Caco-2 (cell line): ENCODE data around the gene FOXG1. TPM values are rescaled to one million over a fixed set of nuclear protein-coding genes. Genes with fewer than 3 reads are reported as not detected.

ENCODE experiments used
- BruUV-seq: library from RNA; stranded (reverse); fragments of 400-500 nt; replicated peaks from 2 replicates; lab custom pipeline; 2021; lab: Mats Ljungman, UMichigan
- CTCF ChIA-PET: fragments of 300-600 bp; sonication (Branson Sonifier 250); formaldehyde crosslinking; loops from one replicate; lab custom pipeline; 2022; ENCODE audit warnings: antibody characterized with exemption; lab: Charles Lee
- POLR2A ChIA-PET: fragments of 300-600 bp; sonication (Branson Sonifier 250); formaldehyde crosslinking; loops from one replicate; lab custom pipeline; 2022; ENCODE audit warnings: antibody characterized with exemption; lab: Charles Lee
- DNase-seq, 2 experiments: peaks; one replicate each; pipeline versions ENCODE4 v3.0.0 to v3.0.0-alpha.2; 2020 to 2022
- H3K27me3 ChIP-seq: replicated peaks from 2 replicates; pipeline ENCODE4 v1.6.0; 2011; ENCODE audit warnings: low read length; ENCODE audit not compliant: control insufficient read depth, insufficient read depth
- H3K36me3 ChIP-seq: 2 replicates; pipeline ENCODE4 v1.5.1; 2011; ENCODE audit warnings: low read length; ENCODE audit not compliant: control insufficient read depth, insufficient read depth
- H3K4me1 ChIP-seq: fragments of 250-450 bp; sonication (Bioruptor Pico); 2 replicates; pipeline ENCODE4 v1.5.1; 2020; ENCODE audit warnings: mild to moderate bottlenecking
- H3K4me3 ChIP-seq: 2 replicates; pipeline ENCODE4 v1.5.1; 2011; ENCODE audit warnings: low read depth, mild to moderate bottlenecking, control low read depth, low read length
- H3K9me3 ChIP-seq: fragments of 250-450 bp; sonication (Bioruptor Pico); 2 replicates; pipeline ENCODE4 v1.5.1; 2020; ENCODE audit warnings: mild to moderate bottlenecking, moderate library complexity
- H3K27ac Mint-ChIP-seq: one replicate; pipeline ENCODE4 v1.8.0; 2022; ENCODE audit warnings: mixed read lengths; ENCODE audit not compliant: unreplicated experiment
- H3K27me3 Mint-ChIP-seq: one replicate; pipeline ENCODE4 v1.8.0; 2022; ENCODE audit warnings: mixed read lengths; ENCODE audit not compliant: insufficient read depth, unreplicated experiment
- H3K36me3 Mint-ChIP-seq: one replicate; pipeline ENCODE4 v1.8.0; 2022; ENCODE audit warnings: mild to moderate bottlenecking, mixed read lengths; ENCODE audit not compliant: insufficient read depth, unreplicated experiment
- H3K4me1 Mint-ChIP-seq: one replicate; pipeline ENCODE4 v1.8.0; 2022; ENCODE audit warnings: low read depth, mixed read lengths; ENCODE audit not compliant: unreplicated experiment
- H3K4me3 Mint-ChIP-seq: one replicate; pipeline ENCODE4 v1.8.0; 2022; ENCODE audit warnings: mild to moderate bottlenecking, moderate library complexity, mixed read lengths; ENCODE audit not compliant: unreplicated experiment
- H3K9me3 Mint-ChIP-seq: one replicate; pipeline ENCODE4 v1.8.0; 2022; ENCODE audit warnings: mixed read lengths; ENCODE audit not compliant: unreplicated experiment
- intact Hi-C: fragments of 100-400 bp; cut with micrococcal nuclease; formaldehyde crosslinking; loops from one replicate; pipeline ENCODE4 v1.10.0; 2022; ENCODE audit not compliant: unreplicated experiment
- total RNA-seq: library from RNA; stranded (reverse); gene quantifications from 2 replicates; pipeline ENCODE4 v1.2.3, GENCODE V29; 2022
- TF ChIP-seq, protein P1 (sequence below), 2 experiments: fragments of 200-600 bp in 1 of 2; IDR thresholded peaks; 1 replicate in 1 of 2; 2 replicates in 1 of 2; pipeline versions ENCODE4 v1.5.1 to v1.8.0; 2011 to 2022; ENCODE audit warnings: antibody characterized with exemption in 1 of 2, control low read depth in 1 of 2, inconsistent platforms in 1 of 2, low read depth in 1 of 2, low read length in 1 of 2, mild to moderate bottlenecking in 1 of 2, moderate library complexity in 1 of 2; ENCODE audit not compliant: insufficient read depth in 1 of 2, severe bottlenecking in 1 of 2, unreplicated experiment in 1 of 2

Gene FOXG1
- total RNA-seq, 1 experiment from 2014 or later: not detected

DNA sequence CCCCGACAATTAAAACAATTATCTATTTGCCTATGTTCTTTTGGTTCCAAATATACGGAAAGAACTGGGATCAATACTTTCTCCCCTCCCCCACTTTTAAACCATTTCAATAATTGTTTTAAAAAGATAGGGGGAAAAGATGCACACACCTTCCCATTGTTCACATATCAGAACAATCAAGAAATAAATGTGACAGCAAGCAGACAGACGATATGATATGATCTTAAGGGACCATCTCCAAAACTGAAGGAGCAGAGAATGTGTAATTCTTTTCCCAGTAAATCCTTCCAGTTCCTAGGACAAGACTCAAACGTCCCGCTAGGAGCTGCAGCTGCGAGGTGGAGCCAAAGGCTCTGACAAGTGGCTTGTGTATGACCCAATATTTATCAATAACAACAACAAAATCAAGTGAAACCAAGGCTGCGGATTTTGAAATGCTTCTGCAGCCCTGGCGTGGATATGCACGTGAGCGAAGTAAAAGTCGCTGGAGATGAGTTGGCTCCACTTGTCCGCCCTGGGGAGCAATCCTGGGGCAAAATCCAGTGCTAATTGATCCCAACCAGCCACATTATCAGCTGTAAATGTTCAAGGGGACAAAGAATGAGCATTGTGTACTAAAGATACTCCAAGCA is 8.2 kb upstream of the FOXG1 start:
- no peak for DNase-seq
- Mint-ChIP-seq H3K4me3 (no peak overlapping the region), H3K27me3 (peaks cover 22% of the 10 kb centered on the region), H3K9me3 (no peaks in the 10 kb centered on the region), H3K27ac (no peak overlapping the region), H3K36me3 (no peaks in the 10 kb centered on the region), H3K4me1 (no peaks in the 10 kb centered on the region)
- no peaks in the 10 kb centered on the region for H3K9me3 ChIP-seq
- POLR2A ChIA-PET: no interaction called here
- CTCF ChIA-PET: no interaction called here
- TF ChIP-seq, protein P1, sequence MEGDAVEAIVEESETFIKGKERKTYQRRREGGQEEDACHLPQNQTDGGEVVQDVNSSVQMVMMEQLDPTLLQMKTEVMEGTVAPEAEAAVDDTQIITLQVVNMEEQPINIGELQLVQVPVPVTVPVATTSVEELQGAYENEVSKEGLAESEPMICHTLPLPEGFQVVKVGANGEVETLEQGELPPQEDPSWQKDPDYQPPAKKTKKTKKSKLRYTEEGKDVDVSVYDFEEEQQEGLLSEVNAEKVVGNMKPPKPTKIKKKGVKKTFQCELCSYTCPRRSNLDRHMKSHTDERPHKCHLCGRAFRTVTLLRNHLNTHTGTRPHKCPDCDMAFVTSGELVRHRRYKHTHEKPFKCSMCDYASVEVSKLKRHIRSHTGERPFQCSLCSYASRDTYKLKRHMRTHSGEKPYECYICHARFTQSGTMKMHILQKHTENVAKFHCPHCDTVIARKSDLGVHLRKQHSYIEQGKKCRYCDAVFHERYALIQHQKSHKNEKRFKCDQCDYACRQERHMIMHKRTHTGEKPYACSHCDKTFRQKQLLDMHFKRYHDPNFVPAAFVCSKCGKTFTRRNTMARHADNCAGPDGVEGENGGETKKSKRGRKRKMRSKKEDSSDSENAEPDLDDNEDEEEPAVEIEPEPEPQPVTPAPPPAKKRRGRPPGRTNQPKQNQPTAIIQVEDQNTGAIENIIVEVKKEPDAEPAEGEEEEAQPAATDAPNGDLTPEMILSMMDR (IDR thresholded peaks at IDR 0.05; ENCODE audit: insufficient read depth in 1 of 2, low read depth in 1 of 2, low read length in 1 of 2, severe bottlenecking in 1 of 2, unreplicated experiment in 1 of 2): no peak
- no peaks in the 10 kb centered on the region for H3K27me3 ChIP-seq
- BruUV-seq: no TSS peak
- H3K36me3 ChIP-seq: no peaks in the 10 kb centered on the region
- no peaks in the 10 kb centered on the region for H3K4me1 ChIP-seq
- intact Hi-C loops: loop anchor here (10.0 kb wide), 1 partner anchor 256 kb away; no protein-coding TSS in a partner anchor
- no peak overlapping the region for H3K4me3 ChIP-seq

DNA sequence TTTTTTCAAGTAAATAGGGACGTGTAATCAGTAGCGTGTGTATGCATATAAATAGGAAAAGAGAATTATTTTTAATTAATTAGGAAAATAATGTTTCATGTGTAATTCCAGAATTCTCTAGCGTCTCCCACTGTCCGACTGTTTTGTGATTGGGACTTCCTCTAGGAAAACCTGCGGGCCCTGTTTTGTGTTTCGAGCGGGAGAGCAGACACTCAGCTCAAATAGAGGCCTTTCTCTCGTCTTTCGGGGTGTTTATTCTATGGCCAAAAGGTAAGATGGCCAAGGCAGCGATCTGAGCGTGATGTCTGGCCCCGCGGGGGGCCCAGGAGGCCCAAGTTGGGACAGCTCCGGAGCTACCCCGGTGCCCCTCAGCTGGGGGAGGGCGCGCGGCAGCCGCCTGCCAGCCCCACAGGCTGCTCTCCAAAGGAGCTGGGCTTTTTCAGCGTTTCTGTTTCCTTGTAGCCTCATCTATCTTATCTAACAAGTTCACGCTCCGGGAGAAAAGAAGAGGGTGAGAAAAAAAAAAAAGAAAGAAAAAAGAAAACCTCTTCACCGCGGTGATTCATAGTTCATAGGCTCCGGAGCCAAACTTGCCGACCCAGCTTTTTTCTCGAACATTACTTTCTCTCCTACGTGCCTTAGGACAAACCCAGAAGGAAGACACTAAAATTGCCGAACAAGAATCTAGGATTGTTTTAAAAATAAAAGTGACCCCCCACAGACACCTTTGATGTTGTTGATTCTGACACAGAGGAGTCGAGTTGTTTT is 7.5 kb upstream of the FOXG1 start:
- Mint-ChIP-seq H3K36me3 (no peaks in the 10 kb centered on the region), H3K27me3 (peaks cover 23% of the 10 kb centered on the region), H3K4me3 (no peak overlapping the region), H3K4me1 (no peaks in the 10 kb centered on the region), H3K27ac (no peak overlapping the region), H3K9me3 (no peaks in the 10 kb centered on the region)
- H3K27me3 ChIP-seq: no peaks in the 10 kb centered on the region
- intact Hi-C loops: loop anchor here (10.0 kb wide), 1 partner anchor 256 kb away; no protein-coding TSS in a partner anchor
- no TSS peak for BruUV-seq
- no peak overlapping the region for H3K4me3 ChIP-seq
- no peaks in the 10 kb centered on the region for H3K9me3 ChIP-seq
- no peak for DNase-seq
- ChIA-PET POLR2A (no interaction called here), CTCF (no interaction called here)
- H3K4me1 ChIP-seq: no peaks in the 10 kb centered on the region
- H3K36me3 ChIP-seq: no peaks in the 10 kb centered on the region
- TF ChIP-seq, protein P1 (IDR thresholded peaks at IDR 0.05; ENCODE audit: insufficient read depth in 1 of 2, low read depth in 1 of 2, low read length in 1 of 2, severe bottlenecking in 1 of 2, unreplicated experiment in 1 of 2): no peak

DNA sequence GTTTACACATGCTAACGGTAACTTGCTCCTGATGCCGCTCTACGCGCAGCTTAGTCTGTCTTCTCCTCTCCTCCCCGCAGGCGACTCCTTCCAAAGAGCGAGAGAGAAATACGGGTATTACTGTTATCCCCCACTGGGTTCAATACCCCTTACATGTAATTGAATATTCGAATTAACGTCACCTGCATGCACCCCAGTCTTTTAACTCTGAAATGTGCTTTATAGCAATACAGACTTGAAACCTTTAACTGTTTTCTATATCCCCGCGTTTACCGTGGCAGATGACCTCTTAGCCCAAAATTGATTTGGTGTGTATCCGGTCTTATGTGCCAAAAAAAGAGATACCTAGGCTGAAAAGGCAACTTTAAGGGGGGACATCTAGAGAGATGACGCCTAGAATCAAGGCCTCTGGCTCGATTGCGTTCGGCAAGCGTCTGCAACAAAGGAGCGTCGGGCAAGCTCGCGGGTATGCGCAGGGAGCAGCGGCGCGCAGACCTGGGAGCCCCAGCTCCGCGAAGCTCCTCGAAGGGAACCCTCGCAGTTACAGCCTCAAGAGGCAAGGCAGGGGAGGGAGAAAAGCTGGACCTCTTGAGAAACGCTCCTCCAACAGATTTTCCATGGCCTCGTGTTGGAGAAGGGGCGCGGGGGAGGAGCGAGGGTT is 6.8 kb upstream of the FOXG1 start:
- Mint-ChIP-seq H3K36me3 (no peaks in the 10 kb centered on the region), H3K9me3 (no peaks in the 10 kb centered on the region), H3K4me3 (no peak overlapping the region), H3K4me1 (no peaks in the 10 kb centered on the region), H3K27ac (no peak overlapping the region), H3K27me3 (peaks cover 25% of the 10 kb centered on the region)
- Histone ChIP-seq H3K36me3 (no peaks in the 10 kb centered on the region), H3K27me3 (no peaks in the 10 kb centered on the region), H3K4me3 (no peak overlapping the region), H3K4me1 (no peaks in the 10 kb centered on the region), H3K9me3 (no peaks in the 10 kb centered on the region)
- ChIA-PET POLR2A (no interaction called here), CTCF (no interaction called here)
- no TSS peak for BruUV-seq
- no peak for DNase-seq
- intact Hi-C loops: loop anchor here (10.0 kb wide), 1 partner anchor 255 kb away; no protein-coding TSS in a partner anchor
- TF ChIP-seq, protein P1 (IDR thresholded peaks at IDR 0.05; ENCODE audit: insufficient read depth in 1 of 2, low read depth in 1 of 2, low read length in 1 of 2, severe bottlenecking in 1 of 2, unreplicated experiment in 1 of 2): no peak
